HG03135 (cell line): ENCODE data around the gene CYP27B1.
A peak's percentile ranks its signal among the peaks of the same experiment; 100 is the strongest.
"Not testable (repeated sequence)": the region's sequence is repeated elsewhere in the genome, so short reads cannot be mapped to it uniquely, and the experiment has no call there.

Source experiments
- ATAC-seq: cut with Tn5 transposase; IDR thresholded peaks from one replicate; pipeline ENCODE4 v1.9.1; 2021; ENCODE audit warnings: mild to moderate bottlenecking, moderate library complexity; ENCODE audit not compliant: unreplicated experiment

CYP27B1 gene

GRCh38 chr12:57793920-57794319 is 27.0 kb upstream of the CYP27B1 start:
- no peak for ATAC-seq

- no peak for ATAC-seq
Measured at GRCh38 chr12:57783861-57784260, 17.0 kb upstream of the CYP27B1 start.

GRCh38 chr12:57783466-57783801 is 16.6 kb upstream of the CYP27B1 start:
- no peak for ATAC-seq

- peak; percentile 85 for ATAC-seq
Measured at GRCh38 chr12:57782608-57783465, 16.0 kb upstream of the CYP27B1 start, which contains the start of gene TSFM. TSS of gene TSFM (plus strand) at chr12:57782787. CDS start at chr12:57782802, 15 bp downstream.

- no peak for ATAC-seq
Measured at GRCh38 chr12:57782243-57782607, 15.3 kb upstream of the CYP27B1 start.

GRCh38 chr12:57781801-57782200 is 14.9 kb upstream of the CYP27B1 start:
- ATAC-seq = no peak

GRCh38 chr12:57781244-57781643 is 14.4 kb upstream of the CYP27B1 start:
- ATAC-seq = no peak

GRCh38 chr12:57780284-57780897 is 13.5 kb upstream of the CYP27B1 start:
- ATAC-seq = no peak

- no peak for ATAC-seq
Measured at GRCh38 chr12:57779736-57780135, 12.9 kb upstream of the CYP27B1 start.

- ATAC-seq = no peak
Measured at GRCh38 chr12:57777911-57778310, 11.0 kb upstream of the CYP27B1 start.

- ATAC-seq = no peak
Measured at GRCh38 chr12:57777367-57777766, 10.5 kb upstream of the CYP27B1 start.

- no peak for ATAC-seq
Measured at GRCh38 chr12:57776247-57776587, 9.3 kb upstream of the CYP27B1 start.

- no peak for ATAC-seq
Measured at GRCh38 chr12:57775563-57776246, 8.8 kb upstream of the CYP27B1 start.

GRCh38 chr12:57775044-57775443 is 8.2 kb upstream of the CYP27B1 start:
- ATAC-seq = no peak

- ATAC-seq = not testable (repeated sequence)
Measured at GRCh38 chr12:57774634-57775033, 7.8 kb upstream of the CYP27B1 start.

GRCh38 chr12:57772429-57773322 is 5.8 kb upstream of the CYP27B1 start, which contains the start of gene EEF1AKMT3:
TSS of gene EEF1AKMT3 (plus strand) at chr12:57772614. CDS start at chr12:57772725, 111 bp downstream.
- ATAC-seq = peak; percentile 8

- ATAC-seq = peak; percentile 77
Measured at GRCh38 chr12:57771873-57772428, 5.1 kb upstream of the CYP27B1 start, which contains the start of gene METTL1. TSS of gene METTL1 (minus strand) at chr12:57772105. CDS start at chr12:57772083, 22 bp downstream.

GRCh38 chr12:57771236-57771872 is 4.5 kb upstream of the CYP27B1 start:
- peak; percentile 80 for ATAC-seq

GRCh38 chr12:57770734-57771133 is 3.9 kb upstream of the CYP27B1 start:
- no peak for ATAC-seq

- no peak for ATAC-seq
Measured at GRCh38 chr12:57769594-57769993, 2.7 kb upstream of the CYP27B1 start.
